Glomerular endothelial cell (primary cell): Measurements from ENCODE around the gene SHC4. TPM values are rescaled to one million over a fixed set of nuclear protein-coding genes. Genes with fewer than 3 reads are reported as not detected.

Experiments used
- DNase-seq: peaks from one replicate; pipeline ENCODE4 v3.0.0-alpha.2; 2011; ENCODE audit warnings: low read depth, low spot score; ENCODE audit errors: extremely low read depth
- total RNA-seq: library from RNA; depleted of rRNA; stranded (reverse); fragments of >200 nt; gene quantifications from 2 replicates; pipeline ENCODE4 v1.2.3, GENCODE V29; 2015

The SHC4 gene
- total RNA-seq, 1 donor from 2014 or later, result 1.1 TPM

DNA sequence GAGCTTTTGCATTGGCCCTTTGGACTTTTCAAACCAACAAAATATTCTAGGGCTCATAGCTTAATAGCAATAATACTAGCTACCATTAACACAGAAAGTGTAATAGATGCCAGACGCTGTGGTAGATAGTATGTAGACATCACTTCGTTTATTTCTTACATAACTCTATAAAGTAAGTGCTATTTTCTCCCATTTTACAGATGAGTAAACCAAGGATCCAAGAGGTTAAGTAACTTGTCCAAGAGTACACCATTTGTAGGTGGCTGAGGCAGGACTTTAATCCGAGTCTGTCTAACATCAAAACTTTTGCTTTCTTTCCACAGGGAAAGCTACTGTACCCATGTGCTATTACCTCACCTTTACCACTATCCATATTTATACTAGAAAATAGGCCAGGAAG lies 73.8 kb downstream of the SHC4 start:
- no peak for DNase-seq

DNA sequence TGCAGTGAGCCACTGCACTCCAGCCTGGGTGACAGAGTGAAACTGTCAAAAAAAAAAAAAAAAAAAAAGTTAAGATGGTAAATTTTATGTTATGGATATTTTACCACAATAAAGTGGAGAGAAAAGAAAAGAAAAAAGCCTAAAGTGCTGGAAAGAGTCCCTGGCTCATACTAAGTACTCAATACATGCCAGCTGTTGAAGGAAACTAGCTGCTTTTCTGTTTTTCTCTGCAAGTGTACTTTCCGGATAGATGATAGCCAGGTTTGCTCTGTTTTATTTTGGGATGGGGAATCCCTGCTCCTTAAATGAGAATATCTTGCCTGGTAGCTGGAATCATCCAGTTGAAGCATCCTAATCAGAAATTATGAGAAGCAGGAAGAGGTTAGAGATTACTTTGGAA lies 74.9 kb downstream of the SHC4 start:
- no peak for DNase-seq

DNA sequence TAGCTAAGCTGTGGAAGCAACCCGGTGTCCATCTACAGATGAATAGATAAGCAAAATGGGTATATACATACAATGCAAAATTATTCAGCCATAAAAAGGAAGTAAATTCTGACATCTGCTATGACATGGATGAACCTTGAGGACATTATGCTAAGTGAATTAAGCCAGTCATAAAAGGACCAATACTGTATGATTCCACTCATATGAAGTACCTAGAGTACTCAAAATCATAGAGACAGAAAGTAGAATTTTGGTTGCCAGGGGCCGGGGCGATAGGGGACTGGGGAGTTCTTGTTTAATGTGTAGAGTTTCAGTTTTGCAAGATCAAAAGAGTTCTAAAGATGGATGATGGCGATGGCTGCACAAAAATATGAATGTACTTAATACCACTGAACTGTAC lies 75.5 kb downstream of the SHC4 start:
- DNase-seq, result no peak

DNA sequence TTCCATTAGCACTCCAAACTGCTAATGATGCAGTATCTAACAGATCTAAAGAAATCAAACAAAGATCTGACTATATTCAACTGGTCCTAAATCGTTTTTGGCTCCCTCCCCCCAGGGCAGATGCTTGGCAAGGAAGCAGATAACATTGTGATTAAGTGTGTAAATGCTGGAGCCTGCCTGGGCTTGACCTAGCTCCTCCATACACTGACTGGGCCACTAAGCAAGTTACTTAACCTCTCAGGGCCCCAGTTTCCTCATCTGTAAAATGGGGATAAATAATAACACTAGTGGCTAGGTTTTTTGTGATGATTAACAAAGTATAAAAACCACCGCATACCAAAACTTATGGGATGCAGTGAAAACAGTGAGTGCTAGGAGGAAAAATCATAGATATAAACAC lies 76.6 kb downstream of the SHC4 start:
- DNase-seq, result no peak

DNA sequence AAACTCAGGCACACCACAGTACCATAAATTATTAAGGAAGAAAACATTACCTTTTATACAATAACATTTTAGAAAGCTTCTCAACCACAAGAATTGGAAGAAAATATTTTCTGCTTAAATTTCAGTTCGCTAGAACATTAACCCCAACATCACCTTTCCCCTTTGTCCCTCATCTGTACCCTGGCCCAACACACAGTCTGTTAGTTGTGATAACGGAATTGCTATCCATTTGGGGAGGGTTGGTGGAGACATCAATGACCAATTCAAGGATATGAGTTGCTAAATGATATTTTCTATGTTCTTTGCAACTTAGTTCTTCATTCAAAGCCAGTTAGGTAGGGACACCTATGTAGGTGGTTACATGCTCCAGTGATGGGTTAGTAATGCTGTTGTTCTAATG lies 80.0 kb downstream of the SHC4 start:
- DNase-seq, result no peak

DNA sequence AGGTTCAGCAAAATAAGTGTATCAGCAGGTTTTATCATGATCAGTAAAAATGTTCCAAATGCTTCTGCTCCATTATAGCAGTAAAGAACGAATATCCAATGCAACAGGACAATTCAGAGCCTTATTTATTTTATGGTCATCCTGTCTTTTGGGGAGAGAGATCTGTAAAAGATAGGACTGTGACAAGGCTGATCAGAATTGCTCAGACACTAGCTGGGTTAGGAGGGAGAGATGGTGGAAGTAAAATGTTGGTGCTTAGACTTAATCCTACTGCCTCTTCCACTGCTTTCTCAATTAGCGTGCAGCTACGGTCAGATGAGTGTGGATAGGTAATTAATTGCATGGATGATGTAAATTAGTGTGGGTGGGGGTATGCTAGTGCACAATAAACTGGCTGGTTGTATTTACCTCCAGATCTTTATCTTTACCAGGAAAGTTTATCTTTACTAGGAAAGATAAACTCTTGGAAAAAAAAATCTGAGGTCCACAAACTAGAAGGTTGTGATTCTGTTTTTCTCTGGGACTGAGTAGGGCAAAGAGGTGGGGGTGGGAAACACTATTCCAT lies 83.6 kb downstream of the SHC4 start:
- DNase-seq, result no peak

DNA sequence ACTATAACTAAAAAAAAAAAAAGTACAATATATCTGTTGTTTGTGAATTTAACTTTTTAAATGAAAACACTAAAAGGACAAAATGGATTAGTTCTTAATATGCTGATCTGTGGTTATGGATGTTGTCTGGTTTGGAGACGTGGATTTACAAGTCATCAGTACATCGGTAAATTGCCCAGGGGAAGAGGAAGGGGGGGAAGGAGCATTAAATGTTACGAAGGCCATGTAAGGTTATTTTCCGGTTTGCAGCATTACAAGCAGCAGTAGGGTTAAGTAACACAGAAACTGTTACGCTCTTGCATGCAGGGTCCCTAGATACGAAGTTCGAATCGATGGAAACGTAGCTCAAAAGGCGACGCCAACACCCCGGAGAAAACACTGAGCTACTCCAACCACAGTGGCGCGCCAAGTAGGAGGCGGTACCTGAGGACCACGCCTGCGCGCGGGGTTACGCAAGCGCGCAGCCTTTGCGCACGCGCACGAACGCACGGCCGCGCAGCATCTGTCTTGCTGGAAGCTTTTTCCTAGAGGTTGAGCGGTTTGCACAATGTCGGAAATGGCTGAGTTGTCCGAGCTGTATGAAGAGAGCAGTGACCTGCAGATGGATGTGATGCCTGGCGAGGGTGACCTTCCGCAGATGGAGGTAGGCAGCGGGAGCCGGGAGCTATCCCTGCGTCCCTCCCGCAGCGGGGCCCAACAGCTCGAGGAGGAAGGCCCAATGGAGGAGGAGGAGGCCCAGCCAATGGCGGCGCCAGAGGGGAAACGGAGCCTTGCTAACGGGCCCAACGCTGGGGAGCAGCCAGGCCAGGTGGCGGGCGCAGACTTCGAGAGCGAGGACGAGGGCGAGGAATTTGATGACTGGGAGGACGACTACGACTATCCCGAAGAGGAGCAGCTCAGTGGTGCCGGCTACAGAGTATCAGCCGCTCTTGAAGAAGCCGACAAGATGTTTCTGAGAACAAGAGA lies 85.8 kb downstream of the SHC4 start, which contains the start of gene EID1:
Gene EID1, plus strand, starts transcription at position 505 of the 966 bp plus-strand sequence. Its CDS starts 43 bp downstream, at position 548.
- DNase-seq, result peak; percentile 72

DNA sequence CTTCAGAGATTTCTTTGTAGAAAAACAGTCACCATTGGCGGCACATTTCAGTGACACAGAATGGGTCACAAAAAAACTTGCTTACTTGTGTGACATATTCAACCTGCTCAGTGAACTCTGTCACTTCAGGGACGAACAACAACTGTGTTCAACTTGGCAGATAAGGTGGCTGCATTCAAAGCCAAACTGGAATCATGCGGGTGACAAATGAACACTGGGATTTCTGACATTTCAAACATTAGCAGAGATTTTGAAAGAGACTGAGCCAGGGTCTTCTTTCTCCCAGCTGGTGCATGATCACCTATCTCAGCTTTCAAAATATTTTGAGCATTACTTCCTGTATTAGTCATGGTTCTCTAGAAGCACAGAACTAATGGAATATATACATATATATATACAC lies 87.7 kb downstream of the SHC4 start:
- DNase-seq, result no peak

DNA sequence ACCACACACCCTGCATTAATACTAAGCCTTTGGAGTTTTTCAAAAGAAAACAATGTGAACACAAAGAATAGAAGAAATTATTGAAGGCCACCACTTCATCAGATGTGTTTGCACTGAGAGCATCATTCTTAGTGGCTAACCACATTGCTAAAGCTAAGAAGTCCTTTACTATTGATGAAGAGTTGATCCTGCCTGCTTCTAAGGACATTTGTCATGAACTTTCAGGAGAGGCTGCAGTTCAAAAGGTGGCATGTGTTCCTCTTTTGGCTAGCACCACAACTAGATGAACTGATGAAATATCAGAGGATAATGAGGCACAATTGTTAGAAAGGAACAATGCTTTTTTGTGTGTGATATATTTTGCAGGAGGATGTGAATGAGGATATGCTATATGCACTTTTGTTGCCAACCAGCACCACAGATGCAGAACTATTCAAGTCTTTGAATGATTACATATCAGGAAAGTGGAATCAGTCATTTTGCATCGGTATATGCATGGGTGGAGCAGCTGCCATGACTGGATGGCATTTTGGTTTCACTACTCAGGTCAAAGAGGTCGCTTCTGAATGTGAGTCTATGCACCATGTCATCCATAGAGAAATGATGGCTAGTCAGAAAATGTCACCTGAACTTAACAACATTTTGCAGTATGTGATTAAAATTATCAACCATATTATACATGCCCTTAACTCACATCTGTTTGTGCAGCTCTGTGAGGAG lies 88.3 kb downstream of the SHC4 start:
- no peak for DNase-seq

DNA sequence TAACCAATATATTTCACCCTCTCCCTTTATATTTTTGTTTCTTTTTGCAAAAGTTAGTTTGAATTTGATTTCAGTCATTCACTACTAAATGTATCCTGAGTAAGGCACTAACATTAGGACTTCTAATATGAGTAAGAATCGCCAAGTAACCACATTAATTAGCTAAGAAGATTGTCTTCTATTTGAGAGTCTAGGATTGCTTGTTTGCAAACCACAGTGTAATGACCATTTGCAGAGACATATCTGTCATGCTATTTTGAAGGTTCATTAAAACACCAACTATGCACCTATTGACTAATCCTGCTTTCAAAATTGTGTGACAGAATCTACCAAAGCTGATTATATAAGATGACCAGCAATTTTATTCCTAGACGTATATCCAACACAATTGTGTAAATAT lies 91.1 kb downstream of the SHC4 start:
- no peak for DNase-seq

DNA sequence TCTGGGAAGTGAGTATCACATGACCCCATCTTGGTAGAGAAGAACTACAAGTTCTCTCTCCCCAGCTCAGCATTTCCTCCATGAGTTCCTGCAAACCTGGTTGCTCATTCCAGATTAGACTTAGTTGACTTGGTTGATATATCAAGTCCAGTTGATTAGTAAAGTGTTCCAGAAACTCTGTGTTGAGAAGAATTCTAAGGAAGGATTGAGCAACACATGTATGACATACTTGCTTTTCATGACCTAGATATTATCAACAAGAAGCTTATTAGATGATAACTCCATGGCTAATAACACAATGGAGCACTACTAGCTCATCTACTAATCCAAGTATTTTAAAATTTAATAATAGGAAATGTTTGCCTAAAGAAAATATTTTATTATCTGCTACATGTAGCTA lies 92.2 kb downstream of the SHC4 start:
- DNase-seq, result no peak

DNA sequence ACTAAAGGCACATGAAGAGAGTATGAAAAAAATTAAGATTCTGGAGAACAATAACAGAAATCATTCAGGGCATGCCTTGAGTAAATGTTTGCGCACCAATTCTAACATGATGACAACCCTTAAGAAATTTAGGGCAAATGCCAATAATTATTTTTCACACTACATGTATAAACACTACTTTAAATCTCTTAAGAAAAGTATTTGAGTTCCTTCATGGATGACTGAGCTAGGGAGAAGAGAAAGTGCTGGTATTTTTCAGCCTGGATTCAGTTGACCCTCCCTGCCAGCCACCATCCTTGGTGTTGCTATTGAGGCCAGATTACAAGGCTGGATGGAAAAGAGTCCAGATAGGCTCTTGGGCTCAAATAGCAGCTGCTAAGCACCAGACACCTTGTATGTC lies 93.8 kb downstream of the SHC4 start:
- no peak for DNase-seq

DNA sequence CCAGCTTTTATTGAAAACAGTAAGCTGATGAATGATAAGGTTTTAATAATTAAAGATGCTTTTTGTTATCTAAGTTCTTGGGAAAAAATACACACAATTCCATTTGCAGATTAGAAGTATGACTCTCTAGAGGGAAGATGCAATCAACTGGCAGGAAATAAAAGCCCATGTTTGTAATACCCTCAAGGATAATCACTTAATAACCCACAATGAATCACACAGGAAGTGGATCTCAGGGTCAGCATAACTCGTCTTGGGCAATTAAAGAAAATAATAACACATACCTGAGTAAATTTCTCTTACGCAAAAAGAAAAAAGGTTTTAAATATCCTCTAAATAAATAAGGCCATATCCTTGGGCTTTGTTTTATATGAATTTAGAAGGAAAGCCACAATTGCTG lies 95.2 kb downstream of the SHC4 start:
- DNase-seq, result no peak

DNA sequence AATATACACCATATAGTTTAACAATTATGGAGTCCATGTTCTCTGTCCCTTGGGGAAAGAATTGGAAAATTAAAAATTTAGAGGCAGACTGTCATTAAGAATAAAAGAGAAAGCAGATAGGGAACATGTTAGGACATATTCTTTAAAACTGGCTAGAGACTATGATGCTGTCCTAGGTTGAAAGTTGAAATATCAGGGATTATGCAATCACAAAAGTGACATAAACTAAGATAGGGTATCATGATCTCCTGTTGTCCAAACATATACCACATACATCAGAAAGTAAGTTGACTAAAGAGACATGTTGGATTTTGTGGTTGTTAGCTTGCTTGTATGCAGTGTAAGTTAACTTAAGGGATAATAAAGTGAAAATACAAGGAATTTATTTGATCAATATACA lies 95.7 kb downstream of the SHC4 start:
- no peak for DNase-seq

DNA sequence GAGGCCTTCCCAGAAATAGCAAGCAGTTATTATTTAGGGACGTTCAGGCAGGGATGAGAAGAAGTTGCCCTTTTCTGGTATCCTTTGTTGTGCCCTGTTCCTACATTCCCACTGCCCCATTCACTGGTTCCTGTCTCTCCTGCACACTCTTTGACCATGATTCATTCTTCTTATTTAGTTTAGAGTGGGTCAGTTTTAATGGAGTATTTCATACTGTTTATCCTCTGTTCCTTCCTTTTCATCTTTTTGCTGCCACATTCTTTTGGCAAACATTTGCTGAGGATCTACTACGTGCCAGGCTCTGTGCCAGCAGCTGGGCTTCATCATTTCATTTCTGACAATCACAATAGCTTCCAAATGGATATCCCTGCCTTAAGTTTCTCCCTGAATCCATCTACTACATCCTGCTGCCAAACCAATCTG lies 97.6 kb downstream of the SHC4 start:
- DNase-seq, result no peak

DNA sequence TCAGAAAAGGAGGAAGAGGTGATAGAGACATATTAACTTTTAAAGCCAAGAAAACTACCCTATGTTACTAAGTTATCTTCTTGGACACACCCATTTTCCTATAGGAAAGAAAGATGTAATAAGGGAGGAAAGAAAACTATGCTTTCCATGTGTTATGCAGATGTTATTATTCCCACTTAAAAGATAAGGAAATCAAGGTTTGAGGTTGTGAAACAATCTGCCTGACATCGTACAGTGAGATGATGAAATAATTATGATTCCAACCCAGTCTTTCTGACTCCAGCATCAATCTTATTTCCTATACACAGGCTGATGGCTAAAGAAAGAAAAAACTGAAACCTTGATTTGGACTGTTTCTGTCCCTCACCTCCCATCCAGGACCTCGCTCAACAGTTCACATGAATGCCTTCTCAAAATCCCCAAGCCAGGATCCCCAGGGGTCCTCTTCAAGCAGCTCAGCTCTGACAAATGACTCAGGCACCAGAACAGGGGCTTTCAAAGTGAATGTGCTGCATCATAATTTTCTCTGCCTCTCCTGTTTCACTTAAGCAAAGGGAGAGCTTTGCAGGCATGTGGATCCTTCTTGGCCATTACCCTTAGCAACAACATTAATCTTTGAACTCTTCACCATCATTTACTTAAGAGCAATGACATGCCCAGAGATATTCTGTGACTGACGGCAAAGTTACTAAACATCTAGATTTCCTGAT lies 98.2 kb downstream of the SHC4 start:
- no peak for DNase-seq

DNA sequence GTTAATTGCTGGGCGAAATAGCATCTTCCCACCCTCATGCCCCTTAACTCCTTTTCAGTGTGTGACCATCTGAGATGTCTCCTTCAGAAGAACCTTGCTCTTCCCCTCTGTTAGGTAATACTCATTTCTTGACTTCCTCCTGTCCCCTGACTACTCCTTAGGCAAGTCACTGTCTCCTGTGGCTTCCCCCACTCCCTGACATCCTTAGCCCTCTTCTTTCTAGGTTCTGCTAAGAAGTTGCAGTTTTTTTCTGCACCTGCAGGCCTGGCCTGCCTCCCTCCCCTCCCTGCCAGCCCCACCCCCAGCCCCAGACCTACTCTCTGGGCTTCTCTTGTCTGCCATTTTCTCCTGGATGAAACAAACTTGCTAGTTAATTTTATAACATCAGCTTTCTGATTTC lies 101.0 kb downstream of the SHC4 start:
- DNase-seq, result no peak

DNA sequence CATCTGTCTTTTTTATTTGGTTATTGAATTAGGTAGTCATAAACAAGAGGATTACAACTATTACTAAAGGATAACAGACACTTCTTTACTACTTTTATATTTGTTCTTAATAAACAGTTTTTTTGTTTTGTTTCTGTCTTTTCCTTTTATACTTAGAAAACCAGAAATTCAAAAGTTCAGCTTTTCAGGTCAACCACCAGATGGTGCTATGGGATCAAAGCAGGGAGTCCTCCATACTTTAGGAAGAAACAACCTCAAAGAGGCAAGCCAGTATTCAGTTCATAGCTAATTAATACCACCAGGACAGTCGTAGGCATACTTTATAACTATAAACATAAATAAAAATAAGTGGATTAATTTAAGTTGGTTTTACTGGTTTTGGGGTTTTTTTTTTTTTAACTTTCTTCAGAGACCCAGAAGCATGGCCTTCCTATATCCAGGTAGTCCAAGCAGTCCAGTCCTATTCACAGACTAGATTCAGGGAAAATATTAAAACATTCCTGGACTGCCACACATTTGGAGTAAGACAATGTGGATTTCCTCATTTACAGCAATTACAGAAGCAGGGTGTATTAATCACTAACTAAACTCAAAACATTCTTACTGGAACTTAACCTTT lies 101.8 kb downstream of the SHC4 start:
- peak; percentile 51 for DNase-seq

DNA sequence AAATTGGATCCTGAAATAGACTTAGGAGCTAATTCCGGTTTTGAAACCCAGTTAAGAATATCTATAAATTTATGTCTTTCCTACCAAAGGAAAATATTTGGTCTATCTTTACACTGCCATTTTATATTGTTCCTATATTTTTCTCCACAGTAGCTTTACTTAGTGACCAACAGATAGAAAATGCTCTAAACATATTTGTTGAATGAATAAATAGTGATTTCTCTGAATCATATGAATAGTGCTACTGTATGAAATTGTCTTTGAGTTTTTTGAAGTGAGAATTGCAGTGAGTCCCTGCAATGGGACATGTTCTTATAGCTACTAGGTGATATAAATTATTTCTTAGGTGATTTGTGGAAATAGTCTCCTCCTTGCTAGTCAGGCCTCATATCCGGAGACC lies 104.3 kb downstream of the SHC4 start:
- no peak for DNase-seq

DNA sequence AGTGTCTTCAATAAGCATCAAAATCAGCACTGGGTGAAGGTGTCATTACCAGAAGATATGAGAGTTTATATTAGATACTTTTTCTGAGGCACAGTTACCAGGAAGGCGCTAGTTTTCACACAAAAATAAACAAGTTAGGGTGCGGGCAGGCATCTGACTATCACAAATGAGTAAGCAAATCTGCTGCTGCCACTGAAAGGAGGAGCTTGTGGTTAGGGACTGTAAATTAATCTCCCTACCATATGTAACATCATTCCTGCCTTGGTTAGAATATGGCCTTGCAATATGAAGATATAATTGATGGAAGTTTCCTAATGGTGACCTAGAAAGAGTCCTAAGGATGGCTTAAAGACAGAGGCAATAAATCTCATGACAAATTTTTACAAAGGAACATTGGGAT lies 105.3 kb downstream of the SHC4 start:
- no peak for DNase-seq

DNA sequence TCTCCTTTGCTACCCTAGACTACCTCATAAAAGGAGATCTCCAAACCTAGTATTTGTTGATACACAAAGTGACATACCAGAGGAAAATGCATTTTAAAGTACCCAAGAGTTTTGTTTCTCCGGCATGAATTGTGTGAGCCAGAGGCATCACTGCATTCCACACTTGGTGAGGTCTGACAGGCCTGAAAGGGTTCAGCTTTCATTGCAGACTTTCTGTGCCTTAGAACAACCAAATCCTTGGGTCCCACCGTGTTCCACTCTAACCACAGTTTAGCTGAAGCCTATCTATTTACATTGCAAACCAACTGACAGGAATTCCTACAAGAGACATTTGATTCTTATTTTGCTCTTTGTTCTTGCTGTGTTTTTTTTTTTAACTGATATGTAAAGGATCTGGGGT lies 106.8 kb downstream of the SHC4 start:
- no peak for DNase-seq
